H1 (cell line): ENCODE measurements around the gene NBDY. TPM values are rescaled to one million over a fixed set of nuclear protein-coding genes. Genes with fewer than 3 reads are reported as not detected.

Experiments used
- RNF2 ChIP-seq: fragments of 200-900, 300-1000 bp; sonication (generic); IDR thresholded peaks from 2 replicates; pipeline ENCODE4 v1.7.1; 2016; ENCODE audit warnings: borderline replicate concordance, low read depth, mild to moderate bottlenecking, antibody characterized with exemption, low read length; ENCODE audit not compliant: poor library complexity, severe bottlenecking; ENCODE audit errors: missing control alignments
- RXRA ChIP-seq: IDR thresholded peaks from 2 replicates; pipeline ENCODE4 v1.6.1; 2011; ENCODE audit warnings: low read depth, mild to moderate bottlenecking, low read length, moderate library complexity; ENCODE audit not compliant: insufficient read depth
- YY1 ChIP-seq: IDR thresholded peaks from 2 replicates; pipeline ENCODE4 v1.6.1; 2011; ENCODE audit warnings: low read depth, mild to moderate bottlenecking, low read length
- polyA plus RNA-seq, 7 experiments: library from polyadenylated mRNA; depleted of rRNA in 3 of 7; stranded (reverse) in 5 of 7; unstranded in 2 of 7; fragments of >200 nt in 5 of 7; fragments of 200-250 nt in 2 of 7; gene quantifications; 1 replicate in 5 of 7; 2 replicates in 1 of 7; 4 replicates in 1 of 7; pipeline versions ENCODE4 v1.2.1 to v1.2.3, GENCODE V29; 2011 to 2013; ENCODE audit warnings: missing spikeins in 2 of 7, mixed read lengths in 2 of 7
- total RNA-seq: library from RNA; stranded (reverse); fragmentation: NEBNext Ultra II Directional; extraction: Animal tissue kit (Norgen Biotek cat#: 25700); gene quantifications from 2 replicates; pipeline ENCODE4 v1.2.1, GENCODE V29; 2021

Gene NBDY
- total and polyA plus RNA-seq, 2 of the 8 experiments (the other 6 are each of a cell fraction or from before 2014, with no cell fraction given) = 42.3 to 57.8 TPM

DNA sequence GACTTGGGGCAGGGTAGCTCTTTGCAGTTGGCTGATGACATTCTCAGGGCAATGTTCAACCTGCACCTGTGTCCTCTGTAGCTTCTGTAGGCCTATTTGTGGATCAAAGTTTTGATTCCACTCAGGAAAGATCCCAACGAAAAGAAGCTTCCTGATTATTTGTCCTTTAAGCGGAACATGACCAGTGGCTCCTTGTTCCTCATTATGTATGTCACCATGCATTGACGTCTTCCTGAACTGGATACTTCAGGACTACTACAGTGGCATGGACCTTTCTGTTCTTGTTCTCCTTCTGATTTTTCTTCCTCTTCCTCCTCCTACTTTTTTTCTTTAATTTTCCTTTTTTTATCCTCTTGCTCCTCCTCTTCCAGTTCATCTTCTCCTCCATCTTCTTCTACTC lies 62.4 kb downstream of the NBDY start (continued):
- TF ChIP-seq RNF2 = no peak
- no peak for TF ChIP-seq RXRA
- no peak for TF ChIP-seq YY1
